Stimulated activated CD8-positive, alpha-beta memory T cell treated with anti-CD3 and anti-CD28 coated beads, Interleukin-2, amount 100 ng/mL, for 1 hour (primary cell): ENCODE data around the gene PCA3.
"Not testable (repeated sequence)": the region's sequence is repeated elsewhere in the genome, so short reads cannot be mapped to it uniquely, and the experiment has no call there.

Experiments
- DNase-seq, 2 donors: peaks; one replicate each; pipeline ENCODE4 v3.0.0-alpha.2; 2020; ENCODE audit warnings: low read depth in 2 of 2

PCA3 gene

GRCh38 chr9:76764138-76764537 is at the start of gene PCA3:
PCA3 (plus strand) TSS chr9:76764438.
- DNase-seq = no peak

- no peak for DNase-seq
These were observed 48.1 kb upstream of the PCA3 start for GRCh38 chr9:76716085-76716672.

GRCh38 chr9:76717176-76717575 is 47.1 kb upstream of the PCA3 start:
- DNase-seq = no peak

GRCh38 chr9:76717613-76718012 is 46.6 kb upstream of the PCA3 start:
- DNase-seq = no peak

- DNase-seq = no peak
These were observed 46.1 kb upstream of the PCA3 start for GRCh38 chr9:76718166-76718565.

GRCh38 chr9:76720245-76720644 is 44.0 kb upstream of the PCA3 start:
- DNase-seq = no peak

- DNase-seq = no peak
These were observed 39.2 kb upstream of the PCA3 start for GRCh38 chr9:76725011-76725546.

- no peak for DNase-seq
These were observed 38.4 kb upstream of the PCA3 start for GRCh38 chr9:76725885-76726284.

GRCh38 chr9:76729116-76729515 is 35.1 kb upstream of the PCA3 start:
- no peak for DNase-seq

- DNase-seq = no peak
These were observed 34.1 kb upstream of the PCA3 start for GRCh38 chr9:76729980-76730737.

- DNase-seq = no peak
These were observed 33.4 kb upstream of the PCA3 start for GRCh38 chr9:76730801-76731200.

GRCh38 chr9:76732341-76732958 is 31.8 kb upstream of the PCA3 start:
- DNase-seq = no peak

GRCh38 chr9:76733096-76733495 is 31.1 kb upstream of the PCA3 start:
- no peak for DNase-seq

- DNase-seq = no peak
These were observed 29.5 kb upstream of the PCA3 start for GRCh38 chr9:76734716-76735115.

- no peak for DNase-seq
These were observed 26.9 kb upstream of the PCA3 start for GRCh38 chr9:76737154-76737902.

GRCh38 chr9:76738402-76738801 is 25.8 kb upstream of the PCA3 start:
- DNase-seq = no peak

GRCh38 chr9:76741524-76741923 is 22.7 kb upstream of the PCA3 start:
- no peak for DNase-seq

- DNase-seq = not testable (repeated sequence)
These were observed 21.3 kb upstream of the PCA3 start for GRCh38 chr9:76742890-76743289.

GRCh38 chr9:76743931-76744330 is 20.3 kb upstream of the PCA3 start:
- no peak for DNase-seq

GRCh38 chr9:76744336-76744735 is 19.9 kb upstream of the PCA3 start:
- DNase-seq = no peak

- no peak for DNase-seq
These were observed 13.2 kb upstream of the PCA3 start for GRCh38 chr9:76751001-76751400.

GRCh38 chr9:76756268-76756640 is 8.0 kb upstream of the PCA3 start:
- DNase-seq = no peak
